ENCODE measurements around the gene CELF3. TPM values are rescaled to one million over a fixed set of nuclear protein-coding genes. Genes with fewer than 3 reads are reported as not detected.
"Not testable (repeated sequence)": the region's sequence is repeated elsewhere in the genome, so short reads cannot be mapped to it uniquely, and the experiment has no call there.

Gene CELF3
- total RNA-seq, 1 experiment from 2014 or later = not detected

DNA sequence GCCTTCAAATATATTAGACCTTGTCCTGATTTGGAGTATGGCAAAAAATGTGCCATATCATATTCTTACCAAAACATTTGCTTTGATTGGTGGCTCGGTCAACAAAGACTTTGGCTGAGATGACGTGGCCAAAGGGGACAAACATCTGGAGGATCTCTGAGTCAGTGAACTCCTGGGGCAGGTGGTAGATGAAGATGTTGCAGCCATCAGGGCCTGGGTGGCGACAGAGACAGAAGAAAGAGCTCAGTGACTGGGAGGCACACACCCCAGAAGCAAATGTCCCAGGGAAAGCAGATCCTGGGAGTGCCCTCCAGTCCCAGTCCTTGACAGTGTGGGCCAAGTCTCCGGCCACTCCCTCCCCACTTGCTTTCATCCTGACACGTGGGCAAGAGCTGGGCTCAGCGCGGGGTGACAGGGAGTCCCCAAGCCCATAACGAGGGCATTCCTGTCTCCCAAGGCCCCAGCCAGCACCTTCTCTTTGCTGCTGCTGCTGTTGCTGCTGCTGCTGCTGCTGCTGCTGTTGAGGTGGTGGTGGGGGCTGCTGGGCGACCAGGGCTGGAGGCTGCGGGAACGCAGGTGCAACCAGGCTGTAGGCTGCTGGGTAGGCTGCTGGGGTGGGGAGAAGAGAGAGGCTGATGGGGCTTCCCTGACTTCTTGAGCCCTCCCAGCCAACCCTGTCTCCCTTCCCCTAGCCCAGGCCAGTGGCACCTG is 10.7 kb downstream of the CELF3 start:
- in situ Hi-C loops (cut with HindIII; ENCODE audit: low sequenced_read_pairs) = no loop called here
- DNase-seq (ENCODE audit: low spot score) = no peak

GRCh38 chr1:151705146-151705545 is 11.5 kb downstream of the CELF3 start:
- in situ Hi-C loops (cut with HindIII; ENCODE audit: low sequenced_read_pairs) = no loop called here
- no peak for DNase-seq (ENCODE audit: low spot score)

DNA sequence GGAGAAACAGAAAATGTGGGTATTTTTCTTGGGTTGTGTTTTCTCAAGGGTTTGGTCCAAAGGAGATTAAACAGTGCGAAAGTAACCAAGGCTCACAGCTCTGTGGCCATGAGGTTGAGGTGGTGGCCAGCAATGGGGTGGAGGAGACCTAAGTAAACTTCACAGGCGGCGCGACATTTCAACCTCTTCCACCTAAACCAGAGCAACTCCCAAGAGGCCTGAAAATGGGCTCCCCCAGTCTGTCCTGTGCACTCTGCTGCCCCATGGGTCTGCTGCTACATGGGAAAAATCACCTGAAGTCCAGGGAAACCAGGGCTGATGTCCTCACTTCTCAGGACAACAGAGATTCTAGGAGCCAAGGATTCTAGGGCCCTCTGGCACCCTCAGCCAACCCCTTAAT is 12.4 kb downstream of the CELF3 start:
- in situ Hi-C loops (cut with HindIII; ENCODE audit: low sequenced_read_pairs) = no loop called here
- no peak for DNase-seq (ENCODE audit: low spot score)

GRCh38 chr1:151703813-151704212 is 12.8 kb downstream of the CELF3 start:
- DNase-seq (ENCODE audit: low spot score) = no peak
- in situ Hi-C loops (cut with HindIII; ENCODE audit: low sequenced_read_pairs) = no loop called here

GRCh38 chr1:151702936-151703335 is 13.7 kb downstream of the CELF3 start:
- in situ Hi-C loops (cut with HindIII; ENCODE audit: low sequenced_read_pairs) = no loop called here
- DNase-seq (ENCODE audit: low spot score) = no peak

DNA sequence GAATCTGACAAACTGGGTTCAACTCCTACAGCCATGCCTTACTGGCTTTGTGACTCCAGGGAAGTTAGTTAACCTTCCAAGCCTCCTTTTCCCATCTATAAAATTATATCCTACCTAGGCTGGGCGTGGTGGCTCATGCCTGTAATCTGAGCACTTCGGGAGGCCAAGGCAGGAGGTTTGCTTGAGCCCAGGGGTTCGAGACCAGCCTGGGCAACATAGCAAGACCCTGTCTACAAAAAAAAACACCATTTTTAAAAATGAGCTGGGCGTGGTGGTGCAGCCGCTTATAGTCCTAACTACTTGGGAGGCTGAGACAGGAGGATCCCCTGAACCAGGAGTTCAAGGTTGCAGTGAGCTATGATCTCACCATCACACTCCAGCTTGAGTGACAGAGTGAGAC is 15.1 kb downstream of the CELF3 start:
- in situ Hi-C loops (cut with HindIII; ENCODE audit: low sequenced_read_pairs) = no loop called here
- DNase-seq (ENCODE audit: low spot score) = no peak

- DNase-seq (ENCODE audit: low spot score) = peak; percentile 75
- in situ Hi-C loops (cut with HindIII; ENCODE audit: low sequenced_read_pairs) = no loop called here
Measured at GRCh38 chr1:151693057-151693651, 23.4 kb downstream of the CELF3 start.

DNA sequence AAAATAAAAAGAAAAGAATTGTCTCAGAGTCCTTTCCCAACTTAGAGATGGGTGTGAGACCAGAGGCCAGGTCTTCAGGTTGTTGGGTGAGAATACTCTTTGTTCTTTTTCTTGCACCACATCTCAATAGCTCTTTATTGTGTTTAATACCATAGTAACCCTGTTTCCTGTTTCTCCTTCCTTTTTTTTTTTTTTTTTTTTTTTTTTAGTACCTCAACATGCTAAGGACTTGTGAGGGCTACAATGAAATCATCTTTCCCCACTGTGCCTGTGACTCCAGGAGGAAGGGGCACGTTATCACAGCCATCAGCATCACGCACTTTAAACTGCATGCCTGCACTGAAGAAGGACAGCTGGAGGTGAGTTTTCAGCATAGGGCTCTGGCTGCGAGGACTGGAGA is 24.4 kb downstream of the CELF3 start:
- no peak for DNase-seq (ENCODE audit: low spot score)
- in situ Hi-C loops (cut with HindIII; ENCODE audit: low sequenced_read_pairs) = no loop called here

DNA sequence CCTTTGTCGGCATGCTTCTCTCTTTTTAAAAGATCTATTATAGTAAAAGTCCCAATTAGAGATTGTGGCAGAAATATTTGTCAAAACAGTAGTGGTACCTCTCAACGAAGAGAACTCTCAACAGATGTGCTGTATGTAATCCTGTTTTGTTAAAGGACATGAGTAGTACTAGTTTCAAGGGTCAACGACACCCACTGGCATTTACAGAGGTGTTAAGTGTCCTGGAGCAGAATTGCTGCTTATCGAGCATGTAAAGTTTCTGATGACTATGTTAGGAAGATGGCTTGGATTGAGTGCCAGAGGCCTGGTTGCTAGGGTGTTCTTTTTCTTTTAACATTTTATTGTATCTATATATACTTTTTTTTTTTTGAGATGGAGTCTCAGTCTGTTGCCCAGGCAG is 27.1 kb downstream of the CELF3 start:
- no peak for DNase-seq (ENCODE audit: low spot score)
- in situ Hi-C loops (cut with HindIII; ENCODE audit: low sequenced_read_pairs) = no loop called here

- in situ Hi-C loops (cut with HindIII; ENCODE audit: low sequenced_read_pairs) = no loop called here
- DNase-seq (ENCODE audit: low spot score) = no peak
Measured at GRCh38 chr1:151686561-151686960, 30.0 kb downstream of the CELF3 start.

DNA sequence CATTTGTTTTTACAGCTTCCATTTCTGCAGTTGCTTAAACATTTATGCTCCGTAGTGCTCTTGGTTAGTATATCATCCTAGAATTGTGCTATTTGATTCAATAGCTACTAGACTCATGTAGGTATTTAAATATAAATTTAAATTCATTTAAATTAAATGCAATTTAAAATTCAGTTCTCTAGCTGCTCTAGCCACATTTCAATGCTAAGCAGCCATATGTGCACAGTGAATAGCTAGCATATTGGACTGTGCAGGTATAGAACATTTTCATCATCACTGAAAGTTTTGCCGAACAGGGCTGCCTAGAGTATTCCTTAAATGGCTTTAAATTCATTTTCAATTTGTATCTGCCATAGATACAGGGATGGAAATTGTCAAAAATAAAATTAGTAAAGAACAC is 32.5 kb downstream of the CELF3 start:
- DNase-seq (ENCODE audit: low spot score) = no peak
- in situ Hi-C loops (cut with HindIII; ENCODE audit: low sequenced_read_pairs) = no loop called here

DNA sequence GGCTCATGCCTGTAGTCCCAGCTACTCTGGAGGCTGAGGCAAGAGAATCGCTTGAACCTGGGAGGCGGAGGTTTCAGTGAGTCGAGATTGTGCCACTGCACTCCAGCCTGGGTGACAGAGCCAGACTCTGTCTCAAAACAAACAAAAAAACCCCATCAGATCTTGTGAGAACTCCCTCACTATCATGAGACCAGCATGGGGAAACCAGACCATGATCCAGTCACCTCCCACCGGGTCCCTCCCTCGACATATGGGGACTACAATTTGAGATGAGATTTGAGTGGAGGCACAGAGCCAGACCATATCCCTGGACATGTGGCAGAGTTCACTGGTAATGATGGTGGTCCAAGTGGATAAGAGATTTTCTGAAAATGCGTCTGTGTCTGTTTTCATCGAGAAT is 33.7 kb downstream of the CELF3 start:
- in situ Hi-C loops (cut with HindIII; ENCODE audit: low sequenced_read_pairs); DNase-seq (ENCODE audit: low spot score): not testable (repeated sequence)

DNA sequence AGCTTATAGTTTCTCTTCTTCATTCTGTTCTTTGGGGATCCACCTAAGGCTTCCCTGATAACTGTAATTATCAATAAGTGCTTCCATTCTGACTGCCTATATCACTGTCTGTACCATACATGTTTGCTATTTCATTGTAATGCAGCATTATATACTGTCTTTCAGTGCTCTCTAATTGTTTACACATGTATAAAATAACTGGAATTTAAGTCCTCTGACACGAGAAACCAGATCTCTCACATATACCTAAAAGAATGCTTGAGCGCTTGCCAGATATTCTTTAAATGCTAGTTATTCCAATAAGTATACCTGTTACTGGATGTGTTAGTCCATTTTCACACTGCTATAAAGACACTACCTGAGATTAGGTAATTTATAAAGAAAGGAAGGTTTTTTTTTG is 34.7 kb downstream of the CELF3 start:
- DNase-seq (ENCODE audit: low spot score) = no peak
- in situ Hi-C loops (cut with HindIII; ENCODE audit: low sequenced_read_pairs) = no loop called here

- no peak for DNase-seq (ENCODE audit: low spot score)
- in situ Hi-C loops (cut with HindIII; ENCODE audit: low sequenced_read_pairs) = no loop called here
Measured at GRCh38 chr1:151680826-151681225, 35.8 kb downstream of the CELF3 start.

GRCh38 chr1:151680391-151680790 is 36.2 kb downstream of the CELF3 start:
- in situ Hi-C loops (cut with HindIII; ENCODE audit: low sequenced_read_pairs) = no loop called here
- no peak for DNase-seq (ENCODE audit: low spot score)

- in situ Hi-C loops (cut with HindIII; ENCODE audit: low sequenced_read_pairs) = no loop called here
- no peak for DNase-seq (ENCODE audit: low spot score)
Measured at GRCh38 chr1:151673407-151673806, 43.2 kb downstream of the CELF3 start.

DNA sequence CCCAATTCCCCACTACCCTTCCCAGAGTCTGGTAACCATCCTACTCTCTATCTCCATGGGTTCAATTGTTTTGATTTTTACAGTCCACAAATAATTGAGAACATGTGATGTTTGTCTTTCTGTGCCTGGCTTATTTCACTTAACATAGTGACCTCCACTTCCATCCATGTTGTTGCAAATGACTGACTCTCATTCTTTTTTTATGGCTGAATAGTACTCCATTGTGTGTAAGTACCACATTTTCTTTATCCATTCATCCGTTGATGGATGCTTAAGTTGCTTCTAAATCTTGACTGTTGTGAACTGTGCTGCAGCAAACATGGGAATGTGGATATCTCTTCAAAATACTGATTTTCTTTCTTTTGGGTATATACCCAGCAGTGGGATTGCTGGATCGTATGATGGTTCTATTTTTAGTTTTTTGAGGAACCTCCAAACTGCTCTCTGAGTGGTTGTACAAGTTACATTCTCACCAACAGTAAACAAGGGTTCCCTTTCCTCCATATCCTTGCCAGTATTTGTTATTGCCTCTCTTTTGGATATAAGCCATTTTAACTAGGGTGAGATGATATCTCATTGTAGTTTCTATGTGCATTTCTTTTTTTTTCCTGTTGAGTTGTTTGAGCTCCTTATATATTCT is 46.4 kb downstream of the CELF3 start:
- DNase-seq (ENCODE audit: low spot score); in situ Hi-C loops (cut with HindIII; ENCODE audit: low sequenced_read_pairs): not testable (repeated sequence)

- in situ Hi-C loops (cut with HindIII; ENCODE audit: low sequenced_read_pairs) = no loop called here
- no peak for DNase-seq (ENCODE audit: low spot score)
Measured at GRCh38 chr1:151668090-151668489, 48.5 kb downstream of the CELF3 start.

DNA sequence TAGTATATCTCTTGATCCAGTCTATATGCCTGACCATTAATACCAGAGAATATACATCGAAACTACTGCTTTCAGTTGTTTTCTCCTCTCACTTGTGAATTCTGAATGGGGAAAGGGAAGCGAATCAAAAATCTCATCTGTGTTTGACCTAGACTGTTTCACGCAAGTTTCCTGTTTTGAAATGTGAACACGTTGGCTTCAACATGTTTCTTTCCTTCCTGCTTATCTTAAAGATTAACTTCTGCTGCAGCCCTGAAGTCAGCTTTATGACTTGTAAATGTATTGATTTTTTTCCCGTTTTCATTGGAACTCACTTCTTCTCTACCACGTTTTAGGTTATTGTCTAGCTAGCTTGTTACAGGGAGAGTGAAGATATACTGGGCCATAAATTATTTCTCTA is 54.9 kb downstream of the CELF3 start:
- in situ Hi-C loops (cut with HindIII; ENCODE audit: low sequenced_read_pairs) = no loop called here
- no peak for DNase-seq (ENCODE audit: low spot score)

DNA sequence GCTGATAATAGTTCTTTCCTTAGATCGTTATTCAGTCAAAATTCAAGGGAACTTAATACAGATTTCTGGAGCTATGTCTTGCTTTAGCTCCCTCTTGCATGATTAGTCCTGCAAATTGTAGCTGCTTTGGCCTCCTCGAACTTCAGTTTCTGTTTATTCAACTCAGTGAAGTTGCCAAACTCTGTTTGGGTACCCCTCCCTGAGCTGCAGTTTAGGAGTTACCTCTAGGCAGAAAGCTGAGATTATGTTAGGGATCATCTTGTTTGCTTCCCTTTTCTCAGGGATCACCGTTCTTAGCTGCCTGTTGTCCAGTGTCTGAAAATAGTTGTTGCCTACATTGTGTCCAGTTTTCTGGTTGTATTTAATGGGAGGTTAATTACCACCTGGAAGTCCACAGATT is 61.2 kb downstream of the CELF3 start:
- in situ Hi-C loops (cut with HindIII; ENCODE audit: low sequenced_read_pairs) = no loop called here
- no peak for DNase-seq (ENCODE audit: low spot score)

- in situ Hi-C loops (cut with HindIII; ENCODE audit: low sequenced_read_pairs) = no loop called here
Measured at GRCh38 chr1:151653397-151653796, 63.2 kb downstream of the CELF3 start.

More at GRCh38 chr1:151653397-151653796, 63.2 kb downstream of the CELF3 start:
- DNase-seq (ENCODE audit: low spot score) = no peak

Measured in G401 (cell line).